HCT116 (cell line): ENCODE results near the gene OR7A5.
"Not testable (repeated sequence)": the region's sequence is repeated elsewhere in the genome, so short reads cannot be mapped to it uniquely, and the experiment has no call there.

Experiments used
- EGR1 ChIP-seq: IDR thresholded peaks from 2 replicates; pipeline ENCODE4 v1.6.1; 2012; ENCODE audit warnings: low read depth
- ELF1 ChIP-seq: IDR thresholded peaks from 2 replicates; pipeline ENCODE4 v1.6.1; 2012; ENCODE audit warnings: low read depth, borderline replicate concordance
- EZH2 ChIP-seq: fragments of 200-600 bp; sonication (generic); IDR thresholded peaks from 2 replicates; pipeline ENCODE4 v1.6.1; 2017; ENCODE audit warnings: antibody characterized with exemption, mixed run types
- EZH2phosphoT487 ChIP-seq: fragments of 200-600 bp; IDR thresholded peaks from 2 replicates; pipeline ENCODE4 v1.6.1; 2018; ENCODE audit warnings: antibody characterized with exemption, borderline replicate concordance
- POLR2A ChIP-seq: IDR thresholded peaks from 2 replicates; pipeline ENCODE4 v1.7.0; 2011; ENCODE audit warnings: borderline replicate concordance; ENCODE audit not compliant: insufficient read depth, insufficient read length; ENCODE audit errors: extremely low read depth
- POLR2AphosphoS5 ChIP-seq: IDR thresholded peaks from 2 replicates; pipeline ENCODE4 v1.6.1; 2011; ENCODE audit warnings: mild to moderate bottlenecking, low read depth, low read length, moderate library complexity
- RAD21 ChIP-seq: IDR thresholded peaks from 2 replicates; pipeline ENCODE4 v1.6.1; 2012; ENCODE audit warnings: low read depth, mild to moderate bottlenecking
- SIN3A ChIP-seq: IDR thresholded peaks from 2 replicates; pipeline ENCODE4 v1.6.1; 2012; ENCODE audit warnings: low read depth
- SP1 ChIP-seq: IDR thresholded peaks from 2 replicates; pipeline ENCODE4 v1.6.1; 2012; ENCODE audit warnings: low read depth
- YY1 ChIP-seq: IDR thresholded peaks from 2 replicates; pipeline ENCODE4 v1.6.1; 2011; ENCODE audit warnings: low read length, low read depth, moderate library complexity, mild to moderate bottlenecking; ENCODE audit not compliant: insufficient replicate concordance; ENCODE audit errors: extremely low read depth
- ZNF274 ChIP-seq: fragments of 200-500 bp; sonication (Bioruptor generic); IDR thresholded peaks from 2 replicates; pipeline ENCODE4 v1.6.1; 2014; ENCODE audit warnings: mild to moderate bottlenecking, low read depth, low read length, inconsistent platforms
- TF ChIP-seq, protein P1 (sequence below): IDR thresholded peaks from 2 replicates; pipeline ENCODE4 v1.6.1; 2012; ENCODE audit warnings: low read depth
- TF ChIP-seq, protein P2 (sequence below), 3 experiments: fragments of 200-600 bp in 1 of 3; sonication (generic) in 1 of 3; IDR thresholded peaks in 2 of 3; conservative IDR thresholded peaks in 1 of 3; 2 replicates each; pipeline ENCODE4 v1.5.1; 2012 to 2017; ENCODE audit warnings: low read depth in 2 of 3, low read length in 2 of 3, antibody characterized with exemption in 1 of 3, borderline replicate concordance in 1 of 3, control low read depth in 1 of 3, mild to moderate bottlenecking in 1 of 3, mixed read lengths in 1 of 3, mixed run types in 1 of 3, moderate library complexity in 1 of 3; ENCODE audit not compliant: insufficient read depth in 1 of 3
- TF ChIP-seq, protein P3 (sequence below): IDR thresholded peaks from 2 replicates; pipeline ENCODE4 v1.6.1; 2012

DNA sequence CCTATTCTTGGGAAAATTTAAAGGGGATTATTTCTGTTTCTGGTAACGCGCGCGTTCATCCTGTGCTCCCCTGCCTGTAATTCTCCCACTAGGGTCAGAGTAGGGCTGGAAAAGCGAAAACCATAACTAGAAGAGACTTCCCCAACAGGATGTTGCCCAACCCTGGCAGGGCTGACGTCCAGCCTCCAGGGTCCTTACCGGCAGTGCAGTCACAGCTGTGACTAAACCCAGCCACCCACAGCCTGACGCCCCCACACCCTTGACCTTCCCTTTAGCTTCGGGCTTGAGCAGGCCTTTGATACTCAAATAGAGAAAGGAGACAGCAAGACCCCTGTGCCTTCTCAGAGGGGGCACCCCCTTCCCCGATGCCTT, 50.3 kb downstream of the OR7A5 start:
- TF ChIP-seq POLR2AphosphoS5, EZH2, POLR2A, ZNF274, SP1, EZH2phosphoT487, YY1, ELF1, SIN3A, RAD21: not testable (repeated sequence)
- TF ChIP-seq, protein P1, sequence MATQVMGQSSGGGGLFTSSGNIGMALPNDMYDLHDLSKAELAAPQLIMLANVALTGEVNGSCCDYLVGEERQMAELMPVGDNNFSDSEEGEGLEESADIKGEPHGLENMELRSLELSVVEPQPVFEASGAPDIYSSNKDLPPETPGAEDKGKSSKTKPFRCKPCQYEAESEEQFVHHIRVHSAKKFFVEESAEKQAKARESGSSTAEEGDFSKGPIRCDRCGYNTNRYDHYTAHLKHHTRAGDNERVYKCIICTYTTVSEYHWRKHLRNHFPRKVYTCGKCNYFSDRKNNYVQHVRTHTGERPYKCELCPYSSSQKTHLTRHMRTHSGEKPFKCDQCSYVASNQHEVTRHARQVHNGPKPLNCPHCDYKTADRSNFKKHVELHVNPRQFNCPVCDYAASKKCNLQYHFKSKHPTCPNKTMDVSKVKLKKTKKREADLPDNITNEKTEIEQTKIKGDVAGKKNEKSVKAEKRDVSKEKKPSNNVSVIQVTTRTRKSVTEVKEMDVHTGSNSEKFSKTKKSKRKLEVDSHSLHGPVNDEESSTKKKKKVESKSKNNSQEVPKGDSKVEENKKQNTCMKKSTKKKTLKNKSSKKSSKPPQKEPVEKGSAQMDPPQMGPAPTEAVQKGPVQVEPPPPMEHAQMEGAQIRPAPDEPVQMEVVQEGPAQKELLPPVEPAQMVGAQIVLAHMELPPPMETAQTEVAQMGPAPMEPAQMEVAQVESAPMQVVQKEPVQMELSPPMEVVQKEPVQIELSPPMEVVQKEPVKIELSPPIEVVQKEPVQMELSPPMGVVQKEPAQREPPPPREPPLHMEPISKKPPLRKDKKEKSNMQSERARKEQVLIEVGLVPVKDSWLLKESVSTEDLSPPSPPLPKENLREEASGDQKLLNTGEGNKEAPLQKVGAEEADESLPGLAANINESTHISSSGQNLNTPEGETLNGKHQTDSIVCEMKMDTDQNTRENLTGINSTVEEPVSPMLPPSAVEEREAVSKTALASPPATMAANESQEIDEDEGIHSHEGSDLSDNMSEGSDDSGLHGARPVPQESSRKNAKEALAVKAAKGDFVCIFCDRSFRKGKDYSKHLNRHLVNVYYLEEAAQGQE = not testable (repeated sequence)
- TF ChIP-seq, protein P2, sequence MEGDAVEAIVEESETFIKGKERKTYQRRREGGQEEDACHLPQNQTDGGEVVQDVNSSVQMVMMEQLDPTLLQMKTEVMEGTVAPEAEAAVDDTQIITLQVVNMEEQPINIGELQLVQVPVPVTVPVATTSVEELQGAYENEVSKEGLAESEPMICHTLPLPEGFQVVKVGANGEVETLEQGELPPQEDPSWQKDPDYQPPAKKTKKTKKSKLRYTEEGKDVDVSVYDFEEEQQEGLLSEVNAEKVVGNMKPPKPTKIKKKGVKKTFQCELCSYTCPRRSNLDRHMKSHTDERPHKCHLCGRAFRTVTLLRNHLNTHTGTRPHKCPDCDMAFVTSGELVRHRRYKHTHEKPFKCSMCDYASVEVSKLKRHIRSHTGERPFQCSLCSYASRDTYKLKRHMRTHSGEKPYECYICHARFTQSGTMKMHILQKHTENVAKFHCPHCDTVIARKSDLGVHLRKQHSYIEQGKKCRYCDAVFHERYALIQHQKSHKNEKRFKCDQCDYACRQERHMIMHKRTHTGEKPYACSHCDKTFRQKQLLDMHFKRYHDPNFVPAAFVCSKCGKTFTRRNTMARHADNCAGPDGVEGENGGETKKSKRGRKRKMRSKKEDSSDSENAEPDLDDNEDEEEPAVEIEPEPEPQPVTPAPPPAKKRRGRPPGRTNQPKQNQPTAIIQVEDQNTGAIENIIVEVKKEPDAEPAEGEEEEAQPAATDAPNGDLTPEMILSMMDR (IDR thresholded peaks at IDR 0.05 in 2 of 3, conservative IDR thresholded peaks at IDR 0.05 in 1 of 3; ENCODE audit: borderline replicate concordance in 1 of 3, insufficient read depth in 1 of 3, low read depth in 2 of 3, low read length in 2 of 3) = not testable (repeated sequence)
- peak; percentile 75 for TF ChIP-seq EGR1
- TF ChIP-seq, protein P3, sequence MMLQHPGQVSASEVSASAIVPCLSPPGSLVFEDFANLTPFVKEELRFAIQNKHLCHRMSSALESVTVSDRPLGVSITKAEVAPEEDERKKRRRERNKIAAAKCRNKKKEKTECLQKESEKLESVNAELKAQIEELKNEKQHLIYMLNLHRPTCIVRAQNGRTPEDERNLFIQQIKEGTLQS = not testable (repeated sequence)
